Gastrocnemius medialis (tissue), 4 donors: Measurements from ENCODE around the gene RNF169. TPM values are rescaled to one million over a fixed set of nuclear protein-coding genes. Genes with fewer than 3 reads are reported as not detected.

Source experiments
- ATAC-seq, 2 donors: fragments of 150-250 bp; one replicate each; pipeline ENCODE4 v1.9.1; 2016
- DNase-seq, 2 donors: peaks; one replicate each; pipeline ENCODE4 v3.0.0-alpha.2; 2019
- H3K27ac ChIP-seq, 4 donors: fragments of 200-600 bp; sonication (generic); 1 replicate in 1 of 4; 2 replicates in 3 of 4; pipeline ENCODE4 v1.5.1; 2016 to 2018; ENCODE audit warnings: mild to moderate bottlenecking in 2 of 4, moderate library complexity in 1 of 4
- H3K27me3 ChIP-seq, 3 donors: fragments of 200-600 bp; sonication (generic) in 2 of 3; 1 replicate in 1 of 3; 2 replicates in 2 of 3; pipeline versions ENCODE4 v1.5.1 to v1.6.0; 2016 to 2019; ENCODE audit warnings: mild to moderate bottlenecking in 1 of 3, moderate library complexity in 1 of 3
- H3K36me3 ChIP-seq, 2 donors: fragments of 200-600 bp; sonication (generic) in 1 of 2; one replicate each; pipeline ENCODE4 v1.5.1; 2017 to 2018
- H3K4me1 ChIP-seq, 2 donors: fragments of 200-600 bp; sonication (generic) in 1 of 2; one replicate each; pipeline ENCODE4 v1.5.1; 2016 to 2017; ENCODE audit warnings: mild to moderate bottlenecking in 2 of 2
- H3K4me3 ChIP-seq, 4 donors: fragments of 200-600 bp; sonication (generic) in 3 of 4; 1 replicate in 1 of 4; 2 replicates in 3 of 4; pipeline ENCODE4 v1.5.1; 2016 to 2019; ENCODE audit warnings: mild to moderate bottlenecking in 2 of 4
- H3K9me3 ChIP-seq, 3 donors: fragments of 200-600 bp; sonication (generic) in 2 of 3; 1 replicate in 1 of 3; 2 replicates in 2 of 3; pipeline ENCODE4 v1.5.1; 2016 to 2019
- CTCF ChIP-seq, 5 experiments: fragments of 450-650 bp in 3 of 5; fragments of 200-600 bp in 2 of 5; sonication (generic) in 2 of 5; IDR thresholded peaks in 4 of 5; conservative IDR thresholded peaks in 1 of 5; 1 replicate in 4 of 5; 2 replicates in 1 of 5; pipeline ENCODE4 v1.5.1; 2016 to 2019; ENCODE audit warnings: antibody characterized with exemption in 5 of 5, mild to moderate bottlenecking in 3 of 5, moderate library complexity in 3 of 5
- POLR2A ChIP-seq, 2 donors: fragments of 450-650 bp; IDR thresholded peaks; one replicate each; pipeline ENCODE4 v1.6.1; 2017; ENCODE audit warnings: antibody characterized with exemption in 2 of 2, mild to moderate bottlenecking in 2 of 2, moderate library complexity in 2 of 2
- in situ Hi-C, 4 donors: fragments of 200-750 bp; cut with MboI; loops; one replicate each; pipeline versions ENCODE4 v1.15.0 to v1.8.0; 2017; ENCODE audit warnings: low sequenced_read_pairs in 4 of 4
- intact Hi-C: fragments of 100-400 bp; cut with DNase I; formaldehyde crosslinking; loops from one replicate; pipeline ENCODE4 v1.15.1; 2023; ENCODE audit warnings: low total_unique reads
- total RNA-seq, 4 donors: library from RNA; depleted of rRNA; stranded (reverse); fragments of >200 nt; gene quantifications; one replicate each; pipeline versions ENCODE4 v1.1.0 to v1.2.3, GENCODE V29; 2016

Gene RNF169
- total RNA-seq, 4 donors from 2014 or later: 17.1 to 25.2 (median 21.0) TPM

- Histone ChIP-seq H3K4me1 (peaks cover 12% of the 10 kb centered on the region in 2 donors), H3K27me3 (no peaks in the 10 kb centered on the region), H3K27ac (peak overlapping the region; percentile 36 to 62 (median 56)), H3K4me3 (no peak overlapping the region), H3K9me3 (no peaks in the 10 kb centered on the region), H3K36me3 (no peaks in the 10 kb centered on the region)
- intact Hi-C loops (loop anchor here (10.0 kb wide), 1 partner anchor 226 kb away; the partner anchor contains the start of gene LIPT2), in situ Hi-C loops (no loop called here)
- DNase-seq (peak in 1 of 2 donors; percentile 72), ATAC-seq (peak; percentile 63 to 82)
- TF ChIP-seq CTCF (IDR thresholded peaks at IDR 0.05 in 4 of 5, conservative IDR thresholded peaks at IDR 0.05 in 1 of 5) (no peak), POLR2A (IDR thresholded peaks at IDR 0.05) (no peak)
Measured at GRCh38 chr11:74720596-74721478, 27.8 kb upstream of the RNF169 start.

GRCh38 chr11:74721479-74721835, 27.2 kb upstream of the RNF169 start:
- DNase-seq: no peak
- no peak for TF ChIP-seq CTCF (IDR thresholded peaks at IDR 0.05 in 4 of 5, conservative IDR thresholded peaks at IDR 0.05 in 1 of 5)
- TF ChIP-seq POLR2A (IDR thresholded peaks at IDR 0.05): no peak
- intact Hi-C loops (loop anchor here (10.0 kb wide), 1 partner anchor 227 kb away; the partner anchor contains the start of gene LIPT2), in situ Hi-C loops (no loop called here)
- no peaks in the 10 kb centered on the region for H3K9me3 ChIP-seq
- ATAC-seq: no peak
- no peak overlapping the region for H3K4me3 ChIP-seq
- peaks cover 12% of the 10 kb centered on the region in 2 donors for H3K4me1 ChIP-seq
- H3K36me3 ChIP-seq: no peaks in the 10 kb centered on the region
- peak overlapping the region; percentile 35 to 62 (median 47) for H3K27ac ChIP-seq
- H3K27me3 ChIP-seq: no peaks in the 10 kb centered on the region

- intact Hi-C loops: loop anchor here (10.0 kb wide), 1 partner anchor 229 kb away; the partner anchor contains the start of gene LIPT2
- Histone ChIP-seq H3K27me3 (no peaks in the 10 kb centered on the region), H3K36me3 (no peaks in the 10 kb centered on the region), H3K27ac (no peak overlapping the region), H3K4me1 (peaks cover 12% of the 10 kb centered on the region in 2 donors), H3K4me3 (no peak overlapping the region), H3K9me3 (no peaks in the 10 kb centered on the region)
- in situ Hi-C loops: no loop called here
- DNase-seq: no peak
- TF ChIP-seq CTCF (IDR thresholded peaks at IDR 0.05 in 4 of 5, conservative IDR thresholded peaks at IDR 0.05 in 1 of 5) (no peak), POLR2A (IDR thresholded peaks at IDR 0.05) (no peak)
- no peak for ATAC-seq
Measured at GRCh38 chr11:74723511-74723910, 25.1 kb upstream of the RNF169 start.

- no peak for TF ChIP-seq POLR2A (IDR thresholded peaks at IDR 0.05)
- no peak for TF ChIP-seq CTCF (IDR thresholded peaks at IDR 0.05 in 4 of 5, conservative IDR thresholded peaks at IDR 0.05 in 1 of 5)
- H3K9me3 ChIP-seq: no peaks in the 10 kb centered on the region
- H3K4me1 ChIP-seq: peaks cover 7% of the 10 kb centered on the region in 2 donors
- H3K27me3 ChIP-seq: peaks cover 4 to 10% (median 4%) of the 10 kb centered on the region in 3 donors
- DNase-seq (no peak), ATAC-seq (no peak)
- peak overlapping the region in 2 of 4 donors; percentile 45 to 63 for H3K27ac ChIP-seq
- intact Hi-C loops: loop anchor here (1.0 to 10.0 kb wide), 6 partner anchors 23 to 273 kb away; partner anchors contain the start of gene LIPT2
- no peak overlapping the region for H3K4me3 ChIP-seq
- in situ Hi-C loops: loop anchor here in 2 of 4 donors (25.0 kb wide), 1 partner anchor 263 kb away; the partner anchor contains the start of gene KCNE3 (in 2 of the 2)
- no peaks in the 10 kb centered on the region for H3K36me3 ChIP-seq
Measured at GRCh38 chr11:74725701-74726100, 22.9 kb upstream of the RNF169 start.
